GM19351 (cell line): ENCODE data around the gene RSU1.
A peak's percentile ranks its signal among the peaks of the same experiment; 100 is the strongest.

Experiments
- ATAC-seq: cut with Tn5 transposase; IDR thresholded peaks from one replicate; pipeline ENCODE4 v1.9.1; 2021; ENCODE audit warnings: mild to moderate bottlenecking, moderate library complexity; ENCODE audit not compliant: unreplicated experiment

RSU1 gene

DNA sequence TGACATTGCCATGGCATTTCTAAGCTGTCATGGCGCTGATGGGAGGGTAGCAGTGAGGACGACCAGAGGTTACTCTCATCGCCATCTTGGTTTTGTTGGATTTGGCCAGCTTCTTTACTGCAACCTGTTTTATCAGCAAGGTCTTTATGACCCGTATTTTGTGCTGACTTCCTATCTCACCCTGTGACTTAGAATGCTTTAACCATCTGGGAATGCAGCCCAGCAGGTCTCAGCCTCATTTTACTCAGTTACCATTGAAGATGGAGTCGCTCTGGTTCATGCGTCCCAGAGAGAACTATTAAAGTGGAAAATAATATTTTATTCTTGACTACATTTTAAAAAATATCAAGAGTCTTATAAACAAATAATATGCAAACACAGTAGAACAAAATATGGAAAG lies 131.7 kb downstream of the RSU1 start:
- no peak for ATAC-seq

DNA sequence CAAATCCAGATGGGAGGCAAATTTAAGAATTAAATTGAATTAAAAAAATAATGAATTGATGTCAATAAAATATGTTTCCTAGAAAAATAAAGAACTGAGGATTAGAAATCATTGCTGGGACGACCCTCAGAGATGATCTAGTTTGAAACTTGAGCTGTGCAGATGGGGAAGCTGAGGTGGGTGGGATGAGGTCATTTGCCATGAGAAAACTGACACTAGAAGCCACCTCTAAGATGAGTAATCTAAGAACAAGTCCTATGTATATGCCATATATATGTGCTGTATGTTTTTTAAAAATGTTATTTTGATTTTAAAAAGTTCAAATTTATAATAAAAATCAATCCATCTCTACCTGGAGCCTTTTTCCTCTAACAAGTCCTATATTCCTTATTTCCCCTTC lies 135.7 kb downstream of the RSU1 start:
- no peak for ATAC-seq

DNA sequence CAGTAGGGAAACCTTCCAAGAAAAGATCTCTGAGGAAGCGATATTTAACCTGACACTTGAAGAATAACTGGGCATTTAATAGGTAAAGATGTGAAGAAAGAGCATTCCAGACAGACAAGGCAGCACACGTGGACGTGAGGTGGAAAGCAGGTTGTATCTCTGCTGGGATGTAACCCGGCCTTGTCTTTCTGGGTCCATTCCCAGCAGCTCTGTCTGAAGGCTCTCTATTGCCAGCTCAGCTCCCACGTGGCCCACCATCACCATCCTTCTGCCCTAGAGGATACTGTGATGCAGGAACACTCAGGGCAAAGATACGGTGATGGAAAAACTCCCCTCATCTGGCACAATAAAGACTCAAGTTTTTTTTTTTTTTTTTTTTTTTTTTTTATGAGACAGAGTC lies 137.7 kb downstream of the RSU1 start:
- ATAC-seq = no peak

DNA sequence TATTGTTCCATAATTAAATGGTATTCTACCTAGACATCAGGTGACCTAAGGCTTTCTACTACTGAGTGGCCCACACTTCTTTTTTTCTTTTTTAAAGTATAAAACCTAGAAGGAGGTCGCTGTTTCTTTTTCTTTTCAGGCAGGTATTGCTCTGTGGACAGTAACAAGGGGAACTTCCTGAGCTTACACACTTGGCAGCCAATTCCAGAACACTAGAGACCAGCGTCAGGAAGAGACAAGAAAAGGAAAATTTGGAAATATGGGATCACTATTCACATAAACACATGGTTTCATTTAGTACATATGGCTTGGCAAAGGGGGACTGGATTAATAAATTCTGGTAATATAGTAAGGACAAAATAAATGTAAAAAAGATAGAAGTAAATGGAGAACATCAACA lies 141.9 kb downstream of the RSU1 start:
- ATAC-seq = no peak

DNA sequence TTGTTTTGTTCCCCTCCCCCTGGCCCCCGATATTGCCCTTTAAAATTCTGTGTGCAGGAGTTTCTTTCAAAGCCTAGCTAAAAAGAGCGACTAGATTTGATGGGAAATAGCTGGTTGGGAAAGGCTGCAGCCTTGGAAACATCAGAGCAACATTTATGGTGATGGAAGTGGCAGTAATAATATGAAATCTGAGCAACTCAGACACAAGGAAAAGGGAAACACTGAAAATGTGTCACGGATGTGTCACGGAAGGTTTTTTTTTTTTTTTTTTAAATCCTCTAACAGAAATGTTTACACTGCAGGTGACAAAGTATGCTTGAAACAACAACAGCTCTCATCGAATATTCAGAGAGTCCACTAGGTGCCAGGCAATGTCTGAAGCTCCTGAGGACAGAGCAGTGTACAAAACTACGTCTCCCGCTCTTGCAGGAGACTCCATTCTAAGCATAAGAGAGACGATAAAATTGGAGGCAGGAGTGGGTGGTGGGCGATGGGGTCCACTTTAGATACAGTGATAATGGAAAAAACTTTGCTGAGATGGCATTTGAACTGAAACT lies 143.0 kb downstream of the RSU1 start:
- no peak for ATAC-seq

DNA sequence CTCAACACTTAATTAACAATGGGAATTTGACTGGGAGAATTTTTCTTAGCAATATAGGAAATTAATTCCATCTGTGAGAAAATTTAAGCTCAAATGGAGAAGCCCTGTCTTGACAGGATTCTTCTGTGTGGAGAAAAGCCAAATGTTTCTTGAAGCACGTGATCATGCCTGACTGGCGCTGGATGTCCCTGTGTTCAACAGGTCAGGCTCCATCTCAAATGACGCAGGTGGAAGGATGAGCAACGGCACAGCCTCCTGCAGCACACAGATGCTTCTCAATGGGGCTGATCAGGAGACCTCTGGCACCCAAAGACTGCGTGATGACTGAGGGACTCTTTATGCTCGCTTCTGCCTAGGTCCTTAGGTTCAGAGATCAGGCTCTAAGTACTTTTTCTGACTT lies 143.8 kb downstream of the RSU1 start:
- ATAC-seq = no peak

DNA sequence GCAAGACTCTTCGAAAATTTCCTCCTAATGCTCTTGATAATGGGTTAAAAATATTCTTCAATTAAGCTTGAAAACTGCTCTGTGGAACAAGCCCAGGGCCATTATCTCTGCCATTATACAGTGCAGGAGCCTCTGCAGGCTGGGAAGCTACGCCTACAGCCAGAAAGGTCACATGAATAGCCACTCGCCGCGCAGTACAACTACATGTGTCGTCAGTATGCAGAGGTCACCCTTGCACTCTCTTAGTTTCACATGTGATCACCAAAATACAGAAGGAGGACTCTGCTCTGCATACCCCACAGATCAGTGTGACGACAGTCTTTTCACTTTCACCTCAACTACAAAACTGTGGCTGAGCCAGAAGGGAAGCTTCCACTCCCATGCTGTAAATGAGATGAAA lies 153.8 kb downstream of the RSU1 start:
- ATAC-seq = peak; percentile 63

DNA sequence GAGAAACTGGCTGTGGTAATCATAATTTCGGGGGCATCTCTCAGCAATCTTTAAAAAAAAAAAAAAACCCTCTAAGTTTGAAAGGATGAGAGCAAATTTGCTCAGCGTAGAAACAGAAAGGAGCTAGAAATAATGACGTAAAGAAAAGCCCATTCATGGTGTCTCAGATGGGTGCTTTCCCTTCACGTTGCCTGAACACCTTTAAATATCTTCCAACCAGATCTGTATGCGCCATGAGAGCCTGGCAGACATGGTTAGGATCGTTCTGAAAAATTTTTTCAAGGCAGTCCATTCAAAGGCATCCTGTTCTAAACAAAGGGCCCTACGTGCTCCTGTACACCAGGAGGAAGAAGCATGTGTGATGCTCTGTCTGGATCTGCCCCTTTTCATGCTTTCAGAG lies 154.3 kb downstream of the RSU1 start:
- ATAC-seq = no peak

DNA sequence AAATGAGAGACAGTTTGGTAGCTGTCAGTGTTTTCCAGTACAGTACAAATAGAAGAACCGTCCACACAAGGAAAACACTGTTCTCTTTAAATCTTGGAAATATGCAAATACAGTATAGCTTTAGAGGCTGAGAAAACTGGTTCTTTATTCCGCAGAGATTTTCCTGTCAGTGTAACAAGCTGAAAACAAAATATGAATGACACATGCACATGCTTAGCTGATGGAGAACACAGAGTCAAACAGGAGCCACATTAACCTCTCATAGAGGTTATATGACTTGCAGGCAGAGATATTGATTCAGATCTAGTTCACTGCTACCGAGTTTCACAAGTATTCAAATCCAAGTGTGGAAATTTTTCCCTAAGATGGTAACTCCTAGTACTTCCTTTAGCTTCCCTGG lies 160.3 kb downstream of the RSU1 start:
- ATAC-seq = no peak

DNA sequence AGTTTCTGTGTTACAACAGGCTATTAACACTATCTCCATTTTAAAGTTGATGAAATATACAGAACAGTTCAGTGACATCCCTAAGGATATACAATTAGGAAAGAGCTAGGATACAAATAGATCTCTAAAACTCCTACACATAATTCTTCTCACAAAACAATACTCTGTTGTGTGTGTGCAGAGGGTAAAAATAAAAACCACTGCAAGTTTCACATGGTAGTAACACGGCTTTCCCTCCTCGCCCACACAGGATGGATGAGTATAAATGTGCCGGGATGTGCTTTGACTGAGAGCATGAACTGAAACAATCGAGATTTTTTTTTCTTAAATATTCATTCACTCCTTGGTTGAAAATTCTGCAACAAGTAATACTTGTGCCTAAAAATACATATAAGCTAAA lies 164.0 kb downstream of the RSU1 start:
- ATAC-seq = peak; percentile 75

DNA sequence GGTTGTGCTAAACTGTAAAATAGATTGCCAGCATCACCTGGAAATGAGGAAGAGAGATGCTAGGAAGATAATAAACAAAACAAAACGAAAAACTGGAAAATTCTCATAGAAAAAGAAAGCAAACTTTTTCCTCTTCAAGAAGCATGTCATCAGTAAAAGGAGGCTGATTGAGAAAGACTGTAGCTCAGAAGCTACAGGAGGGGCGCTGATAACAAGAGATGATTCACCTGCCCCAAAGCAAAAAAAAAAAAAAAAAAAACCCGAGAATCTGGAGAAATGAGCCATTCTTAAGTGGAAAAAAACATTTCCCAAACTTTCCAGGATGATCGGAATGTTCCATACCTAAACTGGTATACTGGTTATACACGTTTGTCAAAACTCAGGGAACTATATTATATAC lies 165.1 kb downstream of the RSU1 start:
- ATAC-seq = no peak

DNA sequence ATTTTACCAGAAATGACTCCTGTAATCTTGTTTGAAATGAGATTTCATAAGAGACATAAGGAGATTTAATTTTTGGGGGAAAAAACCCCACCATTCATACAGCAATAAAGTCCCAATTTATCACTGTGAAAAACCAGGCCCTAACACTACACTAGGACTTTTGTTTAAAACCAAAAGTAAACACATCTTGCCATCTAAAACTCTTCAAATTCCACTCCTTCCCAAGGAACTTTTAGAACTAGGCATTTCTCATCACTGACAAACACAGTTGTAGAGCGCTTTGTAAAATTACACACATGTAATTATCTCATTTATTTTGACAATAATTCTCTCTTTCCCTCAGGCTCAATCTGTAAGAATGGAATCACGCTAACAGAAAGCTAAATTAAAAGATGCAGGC lies 167.5 kb downstream of the RSU1 start:
- no peak for ATAC-seq

DNA sequence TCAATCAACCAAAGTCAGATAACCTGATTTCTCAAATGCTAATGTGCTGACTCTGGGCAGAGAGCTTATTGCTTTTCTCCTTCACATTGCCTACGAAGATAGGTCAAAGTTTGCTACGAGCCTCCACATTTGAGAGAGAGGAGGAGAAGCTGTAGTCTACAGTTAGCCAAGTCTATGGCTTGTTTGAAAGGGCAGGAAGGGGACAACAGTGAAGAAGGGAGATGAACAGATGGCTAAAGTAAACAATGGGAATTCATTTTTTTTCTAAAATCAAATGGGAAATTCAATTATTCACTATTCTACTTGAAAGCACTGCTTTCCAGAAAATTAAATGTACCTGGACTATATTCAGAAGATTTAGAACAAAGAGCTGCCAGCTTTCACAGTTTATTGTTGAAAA lies 168.9 kb downstream of the RSU1 start:
- no peak for ATAC-seq

DNA sequence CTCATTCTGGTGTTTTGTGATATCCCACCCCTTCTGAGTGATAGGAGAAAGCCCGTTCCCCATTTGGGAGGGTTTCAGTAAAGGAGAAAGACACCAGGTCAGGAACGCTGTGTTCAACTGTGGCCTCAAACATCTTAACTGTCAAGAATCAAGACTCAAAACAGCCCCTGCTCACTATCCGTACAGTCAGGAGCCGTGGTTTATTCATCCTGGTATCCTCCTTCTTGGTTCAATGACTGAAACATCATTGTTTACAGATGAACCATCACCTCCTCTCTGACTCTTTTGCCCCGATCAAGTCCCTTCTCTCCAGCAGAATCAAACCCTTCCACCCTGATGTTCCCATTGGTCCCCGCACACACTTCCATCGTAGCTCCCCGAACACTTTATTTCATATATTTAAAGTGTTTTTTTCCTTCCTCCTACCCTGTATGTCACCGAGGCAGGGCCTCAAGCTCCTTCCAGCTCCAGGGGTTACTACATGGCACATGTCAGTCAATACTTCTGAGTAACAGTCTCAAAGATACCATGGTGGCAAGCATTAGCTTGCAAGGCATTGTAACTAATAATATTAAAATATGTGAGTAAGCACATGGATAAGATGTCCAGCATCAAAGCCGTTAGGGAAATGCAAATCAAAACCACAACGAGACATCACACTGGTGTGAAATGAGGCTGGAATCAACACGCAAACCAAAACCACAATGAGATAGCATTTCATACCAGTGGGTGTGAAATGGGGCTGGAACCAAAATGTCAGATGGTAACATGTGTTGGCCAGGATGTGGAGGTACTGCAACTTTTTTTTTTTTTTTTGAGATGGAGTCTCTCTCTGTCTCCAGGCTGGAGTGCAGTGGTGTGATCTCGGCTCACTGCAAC lies 170.8 kb downstream of the RSU1 start:
- peak; percentile 55 for ATAC-seq

DNA sequence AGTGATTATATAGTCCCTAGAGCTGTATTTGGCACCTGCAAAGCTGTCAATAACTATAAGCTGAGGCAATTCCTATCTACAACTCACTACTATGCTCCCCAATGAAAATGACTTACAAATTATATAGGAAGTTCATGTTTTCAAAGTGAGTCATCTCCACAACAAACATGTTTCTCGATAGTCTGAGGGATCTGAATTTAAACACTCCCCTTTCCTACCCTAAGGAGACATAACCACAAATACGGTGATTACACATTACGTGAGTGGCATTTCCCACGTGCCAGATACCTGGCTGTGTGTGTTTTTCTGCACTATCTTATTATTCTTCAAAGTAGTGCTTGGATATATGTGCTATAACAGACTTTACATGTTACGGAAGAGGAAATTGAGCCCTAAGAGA lies 173.1 kb downstream of the RSU1 start:
- ATAC-seq = no peak

DNA sequence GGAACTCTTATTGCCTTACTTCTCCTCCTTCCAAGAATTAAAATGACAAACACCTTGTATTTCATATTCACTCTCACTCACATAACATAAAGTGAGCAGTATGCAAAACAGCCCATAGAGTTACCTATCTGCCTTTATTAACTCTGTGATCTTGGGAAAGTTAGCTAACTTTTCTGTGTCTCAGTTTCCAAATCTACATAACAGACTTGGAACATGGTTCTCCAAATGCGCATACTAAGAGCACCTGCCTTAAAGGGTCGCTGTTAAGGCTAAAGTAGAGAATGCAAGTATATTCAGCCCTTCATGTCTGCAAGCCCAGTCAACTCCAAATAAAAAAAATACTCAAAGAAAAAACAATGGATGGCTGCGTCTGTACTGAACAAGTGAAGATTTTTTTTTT lies 173.7 kb downstream of the RSU1 start:
- no peak for ATAC-seq

DNA sequence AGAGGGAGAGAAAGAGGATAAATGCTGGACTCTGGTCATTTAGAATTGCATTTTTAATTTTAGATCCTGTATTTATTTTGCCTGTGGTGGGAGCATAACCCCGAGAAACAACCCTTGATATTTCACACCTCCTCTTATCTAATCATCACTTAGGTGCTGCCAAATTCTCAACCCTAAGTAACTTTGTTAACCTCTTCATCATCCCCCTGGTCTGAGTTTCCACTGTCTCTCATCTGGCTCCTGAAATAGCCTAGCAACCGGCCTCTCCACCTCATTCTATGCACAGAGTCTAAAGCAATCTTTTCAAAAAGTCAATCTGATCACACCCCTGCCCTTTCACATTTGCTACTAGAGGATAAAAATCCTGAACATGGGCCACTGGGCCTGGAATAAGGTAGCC lies 177.1 kb downstream of the RSU1 start:
- ATAC-seq = no peak

DNA sequence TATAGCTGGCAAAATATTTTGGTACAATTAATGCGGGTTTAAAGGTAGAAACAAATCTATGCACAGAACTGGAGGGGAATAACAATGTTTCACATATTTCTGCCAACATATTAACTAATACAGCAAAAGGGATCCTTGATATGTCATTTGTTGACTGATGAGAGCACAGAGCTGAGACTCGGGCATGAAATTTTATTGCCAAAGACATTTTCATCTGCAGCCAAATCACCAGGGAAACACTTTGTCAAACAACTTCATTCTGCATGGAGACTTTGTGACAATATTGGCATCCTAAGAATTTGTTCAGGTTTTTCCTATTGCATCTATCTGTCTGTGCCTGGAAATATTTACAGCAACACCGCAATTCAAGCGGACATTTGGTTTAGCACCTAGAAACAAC lies 177.8 kb downstream of the RSU1 start:
- no peak for ATAC-seq

DNA sequence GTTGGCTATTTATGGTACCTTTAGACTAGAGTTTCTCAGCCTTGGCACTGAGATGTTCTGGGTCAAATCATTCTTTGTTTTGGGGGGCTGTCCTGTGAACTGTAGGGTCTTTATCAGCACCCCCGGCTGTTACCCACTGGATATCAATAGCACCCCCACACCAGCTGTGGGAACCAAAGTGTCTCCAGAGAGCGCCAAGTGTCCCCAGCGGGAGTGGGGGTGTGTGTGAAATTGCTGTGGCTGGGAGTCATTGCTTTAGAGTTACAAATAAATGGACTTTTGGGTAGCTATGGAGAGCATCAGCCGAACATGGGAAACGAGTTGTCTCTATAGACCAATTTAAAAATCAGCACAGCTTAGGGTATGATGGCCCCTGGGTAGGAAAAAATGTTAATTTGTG lies 184.2 kb downstream of the RSU1 start:
- ATAC-seq = no peak

DNA sequence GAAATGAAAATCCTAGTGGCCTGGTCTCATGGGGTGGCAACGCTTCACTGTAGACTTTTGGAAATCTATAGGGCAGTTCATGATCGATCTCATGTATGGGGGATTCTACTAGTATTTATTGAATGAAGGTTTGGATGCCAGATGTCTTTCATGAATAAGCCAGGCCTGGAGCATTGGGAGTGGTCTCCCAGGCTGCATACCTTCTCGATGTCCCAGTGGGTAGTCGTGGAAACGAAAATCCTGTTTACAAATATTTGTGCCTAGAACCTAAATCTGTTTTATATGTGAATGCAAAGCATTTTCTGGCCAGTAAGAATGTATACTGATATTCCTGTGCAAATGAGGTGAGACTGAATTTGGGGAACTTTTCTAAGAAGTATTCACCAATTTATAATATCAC lies 190.5 kb downstream of the RSU1 start:
- no peak for ATAC-seq

DNA sequence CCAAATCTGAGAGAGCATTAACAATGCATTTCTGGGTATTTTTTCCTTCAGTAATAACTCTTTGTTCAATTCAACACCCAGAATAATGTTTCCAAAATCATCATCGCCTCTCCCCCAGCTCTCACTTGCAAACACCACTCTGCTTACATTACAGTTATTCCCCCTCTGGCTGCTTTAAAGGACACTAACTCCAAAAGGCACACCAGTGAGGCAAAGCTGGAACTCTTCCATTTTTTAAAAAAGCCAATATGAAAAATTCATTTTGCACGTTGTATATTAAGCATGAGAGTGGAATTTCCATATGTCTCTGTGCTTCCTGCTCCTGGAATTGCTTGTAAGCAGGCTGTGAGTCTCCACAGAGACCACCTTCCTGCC lies 204.3 kb downstream of the RSU1 start:
- ATAC-seq = no peak

DNA sequence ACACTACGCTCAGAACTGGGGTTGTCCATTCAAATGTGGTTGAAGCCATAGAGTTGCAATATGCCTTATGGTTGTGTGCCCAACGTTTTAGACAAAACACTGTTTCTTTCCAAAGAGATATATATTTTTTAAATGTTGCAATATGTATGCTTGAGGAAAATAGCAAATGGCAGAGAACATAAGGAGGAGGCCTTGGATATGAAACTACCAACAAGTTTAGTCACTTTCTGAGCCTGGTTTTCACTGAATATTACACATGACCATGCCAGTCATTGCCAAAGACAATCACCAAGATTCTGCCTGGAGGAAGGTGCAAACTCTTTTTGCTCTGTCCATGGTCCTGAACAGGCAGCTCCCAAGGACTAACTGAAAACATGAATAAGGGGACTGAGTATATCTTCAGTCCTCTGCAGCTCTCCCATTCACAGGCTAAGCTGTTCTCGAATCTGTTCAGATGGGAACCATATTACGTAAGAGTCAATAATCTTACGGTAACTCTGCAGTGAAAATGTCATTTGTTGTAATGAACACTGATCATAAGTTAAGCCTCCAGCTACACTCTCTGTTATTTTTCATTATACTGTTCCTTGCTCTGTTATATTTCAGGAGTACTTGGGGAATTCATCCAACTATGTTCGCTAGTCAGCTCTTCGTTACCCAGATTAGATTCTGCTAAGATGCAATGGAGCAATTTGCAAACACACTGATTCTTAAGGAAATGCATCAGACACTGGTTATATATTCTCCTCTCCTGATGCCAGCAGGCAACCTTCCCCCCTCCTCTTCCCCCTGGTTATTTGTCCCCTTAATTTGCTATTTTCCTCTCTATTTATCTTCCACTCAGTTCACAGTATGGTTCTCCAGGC lies 204.9 kb downstream of the RSU1 start:
- no peak for ATAC-seq
